SK-N-SH treated with all-trans-retinoic acid at 6 μM for 48 hours (cell line): ENCODE data around the gene GDF7.
A peak's percentile ranks its signal among the peaks of the same experiment; 100 is the strongest.

ENCODE experiments used
- ATAC-seq: fragments of 200-7000 bp; cut with Tn5 transposase; 3 replicates; pipeline ENCODE4 v1.9.1; 2020; ENCODE audit warnings: mild to moderate bottlenecking, moderate library complexity
- ARNTL ChIP-seq: fragments of 450-650 bp; formaldehyde crosslinking; IDR thresholded peaks from 2 replicates; pipeline ENCODE4 v1.5.0; 2020; ENCODE audit warnings: low read depth, mild to moderate bottlenecking, moderate library complexity, borderline replicate concordance
- CSDC2 ChIP-seq: fragments of 250-450 bp; sonication (Bioruptor Pico); IDR thresholded peaks from 2 replicates; pipeline ENCODE4 v1.5.0; 2020; ENCODE audit warnings: mild to moderate bottlenecking, moderate library complexity
- CSRNP3 ChIP-seq: fragments of 250-450 bp; sonication (Bioruptor Pico); IDR thresholded peaks from 2 replicates; pipeline ENCODE4 v1.5.1; 2021; ENCODE audit warnings: mild to moderate bottlenecking, moderate library complexity
- ESRRG ChIP-seq: fragments of 250-450 bp; sonication (Bioruptor Pico); IDR thresholded peaks from 2 replicates; pipeline ENCODE4 v1.6.1; 2021; ENCODE audit warnings: mild to moderate bottlenecking
- ISL1 ChIP-seq: fragments of 250-450 bp; sonication (Bioruptor Pico); IDR thresholded peaks from 2 replicates; pipeline ENCODE4 v2.1.2; 2022; ENCODE audit warnings: mild to moderate bottlenecking, moderate library complexity
- RARB ChIP-seq: fragments of 250-450 bp; sonication (Bioruptor Pico); IDR thresholded peaks from 2 replicates; pipeline ENCODE4 v1.8.0; 2021; ENCODE audit warnings: mild to moderate bottlenecking, moderate library complexity
- TOX ChIP-seq: fragments of 250-450 bp; sonication (Bioruptor Pico); IDR thresholded peaks from 2 replicates; pipeline ENCODE4 v1.8.0; 2021; ENCODE audit warnings: mild to moderate bottlenecking, moderate library complexity, borderline replicate concordance
- TSHZ2 ChIP-seq: fragments of 250-450 bp; sonication (Bioruptor Pico); IDR thresholded peaks from 2 replicates; pipeline ENCODE4 v1.5.0; 2020; ENCODE audit warnings: mild to moderate bottlenecking, moderate library complexity
- ZFP3 ChIP-seq: fragments of 250-450 bp; sonication (Bioruptor Pico); IDR thresholded peaks from 2 replicates; pipeline ENCODE4 v1.5.0; 2020; ENCODE audit warnings: mild to moderate bottlenecking, moderate library complexity
- ZFP30 ChIP-seq: fragments of 450-650 bp; formaldehyde crosslinking; IDR thresholded peaks from 2 replicates; pipeline ENCODE4 v1.5.0; 2022; ENCODE audit warnings: mild to moderate bottlenecking, moderate library complexity
- ZNF565 ChIP-seq: fragments of 450-650 bp; formaldehyde crosslinking; conservative IDR thresholded peaks from 2 replicates; pipeline ENCODE4 v1.5.0; 2020; ENCODE audit warnings: low read depth, mild to moderate bottlenecking, moderate library complexity
- ZNF70 ChIP-seq: fragments of 450-650 bp; formaldehyde crosslinking; IDR thresholded peaks from 2 replicates; pipeline ENCODE4 v1.5.0; 2020; ENCODE audit warnings: mild to moderate bottlenecking, moderate library complexity
- ZNF8 ChIP-seq: fragments of 450-650 bp; formaldehyde crosslinking; IDR thresholded peaks from 2 replicates; pipeline ENCODE4 v1.5.0; 2020; ENCODE audit warnings: mild to moderate bottlenecking, moderate library complexity
- TF ChIP-seq, protein P1 (sequence below): fragments of 250-450 bp; sonication (Bioruptor Pico); IDR thresholded peaks from 2 replicates; pipeline ENCODE4 v1.8.0; 2021; ENCODE audit warnings: low read depth, mild to moderate bottlenecking, moderate library complexity, borderline replicate concordance
- TF ChIP-seq, protein P2 (sequence below): fragments of 250-450 bp; sonication (Bioruptor Pico); IDR thresholded peaks from 2 replicates; pipeline ENCODE4 v1.8.0; 2020; ENCODE audit warnings: mild to moderate bottlenecking, moderate library complexity, borderline replicate concordance

The GDF7 gene

GRCh38 chr2:20666304-20667150 is at the start of gene GDF7:
Gene GDF7, plus strand, starts transcription at chr2:20667144. Its CDS starts 96 bp downstream, at chr2:20667240.
- peak; percentile 10; the same call in 2 of the 3 replicates for ATAC-seq

DNA sequence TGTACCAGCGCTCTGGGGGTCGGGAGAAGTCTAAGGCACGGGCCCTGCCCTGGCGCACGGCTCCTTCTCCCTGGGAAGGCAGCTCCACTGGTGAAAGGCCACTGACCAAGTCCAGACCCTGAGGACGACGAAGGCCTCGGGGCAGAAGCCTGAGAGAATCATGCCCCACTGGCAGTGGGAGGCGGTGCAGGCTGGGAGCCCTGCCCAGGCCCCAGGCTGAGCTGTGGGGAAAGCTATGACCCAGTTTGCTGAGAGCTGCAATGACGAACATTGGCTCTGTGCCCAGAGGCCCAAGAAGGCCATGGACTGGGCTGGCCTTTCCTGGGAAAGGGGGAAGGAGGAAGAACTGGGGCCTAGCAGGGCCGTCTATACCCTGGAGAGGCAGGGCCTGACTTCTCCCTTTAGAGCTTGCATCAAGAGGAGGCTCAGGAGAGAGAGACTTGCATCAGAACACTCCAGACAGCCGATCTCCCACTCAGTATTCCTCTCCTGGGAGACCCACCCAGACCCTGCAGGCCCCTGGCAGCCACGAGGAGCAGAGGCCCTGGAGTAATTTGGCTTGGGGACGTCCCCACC is 49.0 kb upstream of the GDF7 start:
- peak; percentile 97 for ATAC-seq
- TF ChIP-seq ARNTL (no peak), ZFP3 (CRISPR knock-in tag) (peak; percentile 83), ZNF565 (CRISPR knock-in tag) (peak; percentile 5; the same call in 1 of the 2 replicates), ISL1 (CRISPR knock-in tag) (peak; percentile 34; the same call in 1 of the 2 replicates), ZFP30 (CRISPR knock-in tag) (no peak), RARB (no peak), ZNF70 (CRISPR knock-in tag) (no peak), ESRRG (0 out of 2 replicates have a peak, but pooled peaks have one; percentile 15), ZNF8 (CRISPR knock-in tag) (no peak), TSHZ2 (peak; percentile 48; the same call in 1 of the 2 replicates), CSDC2 (CRISPR knock-in tag) (peak; percentile 70), CSRNP3 (CRISPR knock-in tag) (0 out of 2 replicates have a peak, but pooled peaks have one; percentile 60)
- TF ChIP-seq, protein P1, sequence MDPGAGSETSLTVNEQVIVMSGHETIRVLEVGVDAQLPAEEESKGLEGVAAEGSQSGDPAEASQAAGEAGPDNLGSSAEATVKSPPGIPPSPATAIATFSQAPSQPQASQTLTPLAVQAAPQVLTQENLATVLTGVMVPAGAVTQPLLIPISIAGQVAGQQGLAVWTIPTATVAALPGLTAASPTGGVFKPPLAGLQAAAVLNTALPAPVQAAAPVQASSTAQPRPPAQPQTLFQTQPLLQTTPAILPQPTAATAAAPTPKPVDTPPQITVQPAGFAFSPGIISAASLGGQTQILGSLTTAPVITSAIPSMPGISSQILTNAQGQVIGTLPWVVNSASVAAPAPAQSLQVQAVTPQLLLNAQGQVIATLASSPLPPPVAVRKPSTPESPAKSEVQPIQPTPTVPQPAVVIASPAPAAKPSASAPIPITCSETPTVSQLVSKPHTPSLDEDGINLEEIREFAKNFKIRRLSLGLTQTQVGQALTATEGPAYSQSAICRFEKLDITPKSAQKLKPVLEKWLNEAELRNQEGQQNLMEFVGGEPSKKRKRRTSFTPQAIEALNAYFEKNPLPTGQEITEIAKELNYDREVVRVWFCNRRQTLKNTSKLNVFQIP (CRISPR knock-in tag): peak; percentile 48; the same call in 1 of the 2 replicates
- TF ChIP-seq, protein P2, sequence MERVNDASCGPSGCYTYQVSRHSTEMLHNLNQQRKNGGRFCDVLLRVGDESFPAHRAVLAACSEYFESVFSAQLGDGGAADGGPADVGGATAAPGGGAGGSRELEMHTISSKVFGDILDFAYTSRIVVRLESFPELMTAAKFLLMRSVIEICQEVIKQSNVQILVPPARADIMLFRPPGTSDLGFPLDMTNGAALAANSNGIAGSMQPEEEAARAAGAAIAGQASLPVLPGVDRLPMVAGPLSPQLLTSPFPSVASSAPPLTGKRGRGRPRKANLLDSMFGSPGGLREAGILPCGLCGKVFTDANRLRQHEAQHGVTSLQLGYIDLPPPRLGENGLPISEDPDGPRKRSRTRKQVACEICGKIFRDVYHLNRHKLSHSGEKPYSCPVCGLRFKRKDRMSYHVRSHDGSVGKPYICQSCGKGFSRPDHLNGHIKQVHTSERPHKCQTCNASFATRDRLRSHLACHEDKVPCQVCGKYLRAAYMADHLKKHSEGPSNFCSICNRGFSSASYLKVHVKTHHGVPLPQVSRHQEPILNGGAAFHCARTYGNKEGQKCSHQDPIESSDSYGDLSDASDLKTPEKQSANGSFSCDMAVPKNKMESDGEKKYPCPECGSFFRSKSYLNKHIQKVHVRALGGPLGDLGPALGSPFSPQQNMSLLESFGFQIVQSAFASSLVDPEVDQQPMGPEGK (CRISPR knock-in tag): peak; percentile 22; the same call in 1 of the 2 replicates

More at GRCh38 chr2:20666304-20667150, at the start of gene GDF7:
- TF ChIP-seq TOX (CRISPR knock-in tag): no peak
- no peak for TF ChIP-seq ZNF565 (CRISPR knock-in tag)
- TF ChIP-seq ZFP3 (CRISPR knock-in tag): no peak
- TF ChIP-seq, protein P1 (CRISPR knock-in tag): no peak
- no peak for TF ChIP-seq RARB
- TF ChIP-seq TSHZ2: no peak
- no peak for TF ChIP-seq ISL1 (CRISPR knock-in tag)
